GM12873 (cell line): ENCODE measurements around the gene CLSTN3.

Experiments used
- CTCF ChIP-seq: IDR thresholded peaks from 2 replicates; pipeline ENCODE4 v1.5.1; 2012; ENCODE audit warnings: low read depth, mild to moderate bottlenecking, moderate library complexity, low read length, control low read depth; ENCODE audit not compliant: insufficient read depth; ENCODE audit errors: missing control alignments

CLSTN3 gene

GRCh38 chr12:7121324-7121723 lies 8.8 kb upstream of the CLSTN3 start:
- no peak for TF ChIP-seq CTCF

GRCh38 chr12:7122811-7123769 lies 7.1 kb upstream of the CLSTN3 start:
- no peak for TF ChIP-seq CTCF

- TF ChIP-seq CTCF, result no peak
These were observed 6.2 kb upstream of the CLSTN3 start for GRCh38 chr12:7123806-7124522.

GRCh38 chr12:7125632-7126227 lies 4.4 kb upstream of the CLSTN3 start:
- TF ChIP-seq CTCF, result no peak

GRCh38 chr12:7127916-7128626 lies 2.1 kb upstream of the CLSTN3 start:
- no peak for TF ChIP-seq CTCF

- TF ChIP-seq CTCF, result no peak
These were observed 1.4 kb upstream of the CLSTN3 start, which contains the start of gene RBP5 for GRCh38 chr12:7128681-7129286. Gene RBP5 (minus strand): TSS chr12:7128889. CDS start chr12:7128775, 114 bp downstream.
